A549 (cell line): ENCODE measurements around the gene DLL4. TPM values are rescaled to one million over a fixed set of nuclear protein-coding genes. Genes with fewer than 3 reads are reported as not detected.

ENCODE experiments used
- ATAC-seq, 2 experiments: fragments of 200-7000 bp in 1 of 2; fragments of >200 bp in 1 of 2; cut with Nextera tagmentation in 1 of 2; cut with Tn5 transposase in 1 of 2; 3 replicates each; pipeline versions ENCODE4 v1.8.0 to v1.9.1; 2018 to 2020; ENCODE audit warnings: mild to moderate bottlenecking in 1 of 2, moderate library complexity in 1 of 2
- CTCF ChIA-PET: fragments of 300-600 bp; sonication (Branson Sonifier 250); formaldehyde crosslinking; extraction: SDS; loops from one replicate; lab custom pipeline; 2021; ENCODE audit warnings: antibody characterized with exemption, inconsistent platforms; lab: Yijun Ruan, JAX
- POLR2A ChIA-PET: fragments of 350-600 bp; formaldehyde crosslinking; extraction: SDS; loops from one replicate; lab custom pipeline; 2021; ENCODE audit warnings: antibody characterized with exemption, inconsistent platforms; lab: Yijun Ruan, JAX
- DNase-seq, 2 experiments: peaks; one replicate each; pipeline versions ENCODE4 v3.0.0 to v3.0.0-alpha.2; 2011 to 2016; ENCODE audit warnings: low read depth in 1 of 2, low spot score in 1 of 2
- FAIRE-seq: peaks from 2 replicates; lab custom pipeline; 2011; peaks lifted over from hg19 to GRCh38; lab: Jason Lieb, UNC
- H3K27ac ChIP-seq, 2 experiments: fragments of >200 bp; sonication (Bioruptor Twin); formaldehyde crosslinking; 3 replicates each; pipeline ENCODE4 v1.5.1; 2016 to 2017
- H3K4me1 ChIP-seq: fragments of >200 bp; sonication (Bioruptor Twin); formaldehyde crosslinking; 3 replicates; pipeline ENCODE4 v1.6.1; 2016
- H3K4me2 ChIP-seq: fragments of >200 bp; sonication (Bioruptor Twin); formaldehyde crosslinking; 3 replicates; pipeline ENCODE4 v1.6.1; 2016
- H3K4me3 ChIP-seq: fragments of >200 bp; sonication (Bioruptor Twin); formaldehyde crosslinking; 3 replicates; pipeline ENCODE4 v1.5.1; 2016
- H3K9me3 ChIP-seq: fragments of >200 bp; sonication (Bioruptor Twin); formaldehyde crosslinking; 3 replicates; pipeline ENCODE4 v1.6.1; 2016
- ATOH8 ChIP-seq: fragments of 250-450 bp; sonication (Bioruptor Pico); IDR thresholded peaks from 2 replicates; pipeline ENCODE4 v1.5.0; 2020; ENCODE audit warnings: low read depth, mild to moderate bottlenecking, moderate library complexity
- BCL3 ChIP-seq: fragments of >200 bp; sonication (Bioruptor Twin); formaldehyde crosslinking; IDR thresholded peaks from 3 replicates; pipeline ENCODE4 v1.6.1; 2016
- CHD4 ChIP-seq: fragments of 200-600 bp; sonication (generic); IDR thresholded peaks from 2 replicates; pipeline ENCODE4 v1.6.1; 2016; ENCODE audit warnings: antibody characterized with exemption, mild to moderate bottlenecking, borderline replicate concordance
- CTCF ChIP-seq: fragments of >200 bp; sonication (Bioruptor Twin); formaldehyde crosslinking; IDR thresholded peaks from 3 replicates; pipeline ENCODE4 v1.5.1; 2016
- E2F6 ChIP-seq: IDR thresholded peaks from 2 replicates; pipeline ENCODE4 v1.6.1; 2012; ENCODE audit warnings: low read depth, borderline replicate concordance
- ESRRA ChIP-seq: fragments of 150-350 bp; IDR thresholded peaks from 2 replicates; pipeline ENCODE4 v1.6.1; 2014; ENCODE audit warnings: mild to moderate bottlenecking, low read length, borderline replicate concordance
- HES2 ChIP-seq: fragments of >200 bp; sonication (Bioruptor Twin); formaldehyde crosslinking; IDR thresholded peaks from 2 replicates; pipeline ENCODE4 v1.6.1; 2016
- HEYL ChIP-seq: fragments of 250-450 bp; sonication (Bioruptor Pico); IDR thresholded peaks from 2 replicates; pipeline ENCODE4 v1.8.0; 2021; ENCODE audit warnings: mild to moderate bottlenecking, moderate library complexity
- JUN ChIP-seq, 2 experiments: fragments of >200 bp; sonication (Bioruptor Twin); formaldehyde crosslinking; IDR thresholded peaks; 2 replicates in 1 of 2; 3 replicates in 1 of 2; pipeline ENCODE4 v1.6.1; 2016 to 2017
- KDM1A ChIP-seq: fragments of 200-600 bp; sonication (generic); IDR thresholded peaks from 2 replicates; pipeline ENCODE4 v1.6.1; 2016; ENCODE audit warnings: low read depth, mild to moderate bottlenecking
- KDM5A ChIP-seq: fragments of 200-600 bp; sonication (generic); IDR thresholded peaks from 2 replicates; pipeline ENCODE4 v1.6.1; 2016; ENCODE audit warnings: antibody characterized with exemption, mild to moderate bottlenecking
- MAX ChIP-seq: IDR thresholded peaks from 2 replicates; pipeline ENCODE4 v1.6.1; 2012
- NFE2L2 ChIP-seq: fragments of 150-350 bp; conservative IDR thresholded peaks from 2 replicates; pipeline ENCODE4 v1.6.1; 2014; ENCODE audit warnings: low read length
- RAD21 ChIP-seq, 2 experiments: fragments of >200 bp in 1 of 2; sonication (Bioruptor Twin) in 1 of 2; formaldehyde crosslinking in 1 of 2; IDR thresholded peaks in 1 of 2; conservative IDR thresholded peaks in 1 of 2; 2 replicates in 1 of 2; 3 replicates in 1 of 2; pipeline ENCODE4 v1.6.1; 2012 to 2018; ENCODE audit warnings: inconsistent platforms in 1 of 2
- RARB ChIP-seq: fragments of 250-450 bp; sonication (Bioruptor Pico); IDR thresholded peaks from 2 replicates; pipeline ENCODE4 v1.8.0; 2021; ENCODE audit warnings: mild to moderate bottlenecking, moderate library complexity
- RCOR1 ChIP-seq: fragments of 150-350 bp; IDR thresholded peaks from 2 replicates; pipeline ENCODE4 v1.6.1; 2014; ENCODE audit warnings: antibody characterized with exemption, low read length, low read depth
- RFX5 ChIP-seq: fragments of 450-650 bp; IDR thresholded peaks from 2 replicates; pipeline ENCODE4 v1.7.1; 2014; ENCODE audit warnings: antibody characterized with exemption, mild to moderate bottlenecking, moderate library complexity
- ZSCAN20 ChIP-seq: fragments of 250-450 bp; sonication (Bioruptor Pico); IDR thresholded peaks from 2 replicates; pipeline ENCODE4 v1.8.0; 2022; ENCODE audit warnings: mild to moderate bottlenecking, moderate library complexity
- WGBS: methylation state at CpG from one replicate; pipeline ENCODE4 v1.1.6; 2017; ENCODE audit errors: missing lambda C conversion rate; 5-methylcytosine and 5-hydroxymethylcytosine counted together
- polyA plus RNA-seq, 4 experiments: library from polyadenylated mRNA; depleted of rRNA in 3 of 4; stranded (reverse); fragments of >200 nt; fragmentation: RNase III in 1 of 4; extraction: RNeasy Plus Mini Kit Qiagen cat#74134 plus additional on column Dnase treatment in 1 of 4; gene quantifications; 2 replicates in 3 of 4; 3 replicates in 1 of 4; pipeline ENCODE4 v1.2.3, GENCODE V29; 2011 to 2017

DLL4 gene
- polyA plus RNA-seq, 2 of the 4 experiments (the other 2 are of a cell fraction), result 0.09 to 0.28 TPM

GRCh38 chr15:40894681-40895448 is 34.3 kb upstream of the DLL4 start:
- H3K4me1 ChIP-seq, result peaks cover 12% of the 10 kb centered on the region
- 0 out of 3 replicates have a peak, but pooled peaks have one; percentile 2 for TF ChIP-seq BCL3
- TF ChIP-seq E2F6, result peak; percentile 45; the same call in 1 of the 2 replicates
- peak; percentile 20; the same call in 1 of the 3 replicates for TF ChIP-seq CTCF
- no peak for TF ChIP-seq HES2
- TF ChIP-seq JUN (IDR thresholded peaks at IDR 0.05), result 0 out of 5 replicates have a peak, but pooled peaks of 1 of the 2 experiments have one; percentile 5
- peak; percentile 43; the same call in 1 of the 2 replicates for TF ChIP-seq MAX
- TF ChIP-seq, all 56 proteins: peak for 5
- ATAC-seq (peak; percentile 84 to 87), DNase-seq (peak; percentile 73 to 76), FAIRE-seq (no peak)
- Histone ChIP-seq H3K27ac (peak overlapping the region; percentile 88 to 91), H3K4me2 (peak overlapping the region; percentile 98), H3K9me3 (no peaks in the 10 kb centered on the region), H3K4me3 (peak overlapping the region; percentile 79)
- ChIA-PET POLR2A (interaction anchor here (0.5 to 2.6 kb wide), 9 partner anchors 21 to 148 kb away, joined by 3 to 19 read pairs (median 5); partner anchors contain the start of gene RHOV), CTCF (interaction anchor here (0.8 to 13.7 kb wide), 33 partner anchors 10 to 291 kb away, joined by 3 to 254 read pairs (median 4); partner anchors contain the start of genes DNAJC17, PPP1R14D, RHOV and ZFYVE19)
- 8% methylated on average over 11 of the region's 33 CpGs for WGBS

- CTCF ChIA-PET, result interaction anchor here (1.1 to 13.7 kb wide), 7 partner anchors 8 to 286 kb away, joined by 3 to 254 read pairs (median 4); partner anchors contain the start of gene DLL4
- POLR2A ChIA-PET, result interaction anchor here (0.6 kb wide), 1 partner anchor 74 kb away, joined by 5 read pairs; no protein-coding TSS in a partner anchor
- no peak for ATAC-seq
- H3K27ac ChIP-seq, result no peak overlapping the region
- no peak overlapping the region for H3K4me3 ChIP-seq
- TF ChIP-seq RCOR1, result no peak
- no peak for TF ChIP-seq RARB
- TF ChIP-seq ZSCAN20, result no peak
- no peak for TF ChIP-seq ESRRA
- TF ChIP-seq CHD4, result no peak
- TF ChIP-seq NFE2L2, result no peak
- TF ChIP-seq RAD21 (conservative IDR thresholded peaks at IDR 0.05 in 1 of 2, IDR thresholded peaks at IDR 0.05 in 1 of 2), result no peak
- no peak for TF ChIP-seq KDM1A
- no peak for TF ChIP-seq ATOH8 (CRISPR knock-in tag)
- no peak for TF ChIP-seq HEYL (CRISPR knock-in tag)
- no peak for TF ChIP-seq RFX5
- no peak for TF ChIP-seq JUN (IDR thresholded peaks at IDR 0.05)
- no peak for TF ChIP-seq KDM5A
- DNase-seq, result no peak
- H3K9me3 ChIP-seq, result no peaks in the 10 kb centered on the region
- FAIRE-seq, result no peak
- H3K4me1 ChIP-seq, result peaks cover 9% of the 10 kb centered on the region; the same call in 2 of the 3 replicates
- H3K4me2 ChIP-seq, result no peak overlapping the region
- WGBS, result 76% methylated on average over 5 of the region's 33 CpGs
These were observed 29.5 kb upstream of the DLL4 start for GRCh38 chr15:40899536-40900207.
